ENCODE data around the gene MOB3B.

- TF ChIP-seq POLR2AphosphoS5 (IDR thresholded peaks at IDR 0.05; ENCODE audit: low read depth, low read length) (no peak), TAF1 (IDR thresholded peaks at IDR 0.05; ENCODE audit: borderline replicate concordance, insufficient read depth, low read length) (no peak), FOXP2 (optimal IDR thresholded peaks at IDR 0.05; ENCODE audit: borderline replicate concordance, extremely low read depth, extremely low read length, insufficient read depth) (no peak), SIN3A (IDR thresholded peaks at IDR 0.05; ENCODE audit: borderline replicate concordance, insufficient read depth, low read length) (no peak)
Observed at GRCh38 chr9:27572061-27572460, 42.4 kb upstream of the MOB3B start.

All from PFSK-1 (cell line).